A673 (cell line): ENCODE results near the gene PFKM.

Experiments used
- CTCF ChIP-seq: fragments of 300-800, 200-600 bp; sonication (generic); conservative IDR thresholded peaks from 2 replicates; pipeline ENCODE4 v1.5.1; 2017; ENCODE audit warnings: low read depth, mild to moderate bottlenecking, antibody characterized with exemption, low read length, moderate library complexity, mixed read lengths
- EZH2 ChIP-seq: fragments of 200-600 bp; sonication (generic); IDR thresholded peaks from 2 replicates; pipeline ENCODE4 v1.6.1; 2017; ENCODE audit warnings: borderline replicate concordance, low read depth, mild to moderate bottlenecking, mixed read lengths, antibody characterized with exemption, low read length; ENCODE audit not compliant: poor library complexity, severe bottlenecking

- TF ChIP-seq CTCF (no peak), EZH2 (peak; percentile 43)
Measured at GRCh38 chr12:48184549-48184922, 65.4 kb downstream of the PFKM start.
